ENCODE data around the gene NEK6.
A peak's percentile ranks its signal among the peaks of the same experiment; 100 is the strongest.

NEK6 gene

DNA sequence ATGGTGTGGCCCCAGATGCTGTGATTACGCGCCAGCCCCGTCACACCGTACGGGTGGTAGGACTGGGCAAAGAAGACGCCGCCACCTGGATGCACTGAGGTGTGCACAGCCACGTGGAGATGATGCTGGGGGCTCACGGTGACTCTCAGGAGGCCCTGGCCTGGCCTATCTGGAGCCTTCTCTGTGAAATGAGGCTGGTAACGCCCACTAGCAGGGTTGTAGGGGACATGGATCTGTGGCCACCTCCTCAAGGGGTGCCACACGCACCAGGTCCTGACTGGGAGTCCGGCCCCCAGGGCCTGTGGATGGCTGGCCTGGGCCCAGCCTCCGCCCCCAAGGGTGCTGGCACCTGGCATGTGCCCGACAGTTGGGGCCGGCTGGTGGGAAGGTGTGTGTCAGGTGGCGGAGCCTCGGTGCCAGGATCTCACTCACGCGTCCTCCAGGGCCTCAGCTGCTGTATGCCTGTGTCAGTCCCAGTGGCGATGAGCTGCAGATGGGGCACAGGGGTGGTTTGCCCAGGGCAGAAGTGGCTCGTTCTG is 32.4 kb downstream of the NEK6 start:
- Histone ChIP-seq H3K27ac (no peak overlapping the region), H3K36me3 (replicated peaks) (peaks cover 9% of the 10 kb centered on the region), H3K27me3 (replicated peaks) (no peaks in the 10 kb centered on the region), H3K4me3 (ENCODE audit: low read depth, low read length) (no peak overlapping the region)
- no peak for DNase-seq
- in situ Hi-C loops (cut with HindIII; ENCODE audit: low pct_ligation_motif_present, low sequenced_read_pairs), result no loop called here
- TF ChIP-seq, protein P1, sequence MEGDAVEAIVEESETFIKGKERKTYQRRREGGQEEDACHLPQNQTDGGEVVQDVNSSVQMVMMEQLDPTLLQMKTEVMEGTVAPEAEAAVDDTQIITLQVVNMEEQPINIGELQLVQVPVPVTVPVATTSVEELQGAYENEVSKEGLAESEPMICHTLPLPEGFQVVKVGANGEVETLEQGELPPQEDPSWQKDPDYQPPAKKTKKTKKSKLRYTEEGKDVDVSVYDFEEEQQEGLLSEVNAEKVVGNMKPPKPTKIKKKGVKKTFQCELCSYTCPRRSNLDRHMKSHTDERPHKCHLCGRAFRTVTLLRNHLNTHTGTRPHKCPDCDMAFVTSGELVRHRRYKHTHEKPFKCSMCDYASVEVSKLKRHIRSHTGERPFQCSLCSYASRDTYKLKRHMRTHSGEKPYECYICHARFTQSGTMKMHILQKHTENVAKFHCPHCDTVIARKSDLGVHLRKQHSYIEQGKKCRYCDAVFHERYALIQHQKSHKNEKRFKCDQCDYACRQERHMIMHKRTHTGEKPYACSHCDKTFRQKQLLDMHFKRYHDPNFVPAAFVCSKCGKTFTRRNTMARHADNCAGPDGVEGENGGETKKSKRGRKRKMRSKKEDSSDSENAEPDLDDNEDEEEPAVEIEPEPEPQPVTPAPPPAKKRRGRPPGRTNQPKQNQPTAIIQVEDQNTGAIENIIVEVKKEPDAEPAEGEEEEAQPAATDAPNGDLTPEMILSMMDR (IDR thresholded peaks at IDR 0.05; ENCODE audit: low read depth, low read length, missing control alignments), result no peak

DNA sequence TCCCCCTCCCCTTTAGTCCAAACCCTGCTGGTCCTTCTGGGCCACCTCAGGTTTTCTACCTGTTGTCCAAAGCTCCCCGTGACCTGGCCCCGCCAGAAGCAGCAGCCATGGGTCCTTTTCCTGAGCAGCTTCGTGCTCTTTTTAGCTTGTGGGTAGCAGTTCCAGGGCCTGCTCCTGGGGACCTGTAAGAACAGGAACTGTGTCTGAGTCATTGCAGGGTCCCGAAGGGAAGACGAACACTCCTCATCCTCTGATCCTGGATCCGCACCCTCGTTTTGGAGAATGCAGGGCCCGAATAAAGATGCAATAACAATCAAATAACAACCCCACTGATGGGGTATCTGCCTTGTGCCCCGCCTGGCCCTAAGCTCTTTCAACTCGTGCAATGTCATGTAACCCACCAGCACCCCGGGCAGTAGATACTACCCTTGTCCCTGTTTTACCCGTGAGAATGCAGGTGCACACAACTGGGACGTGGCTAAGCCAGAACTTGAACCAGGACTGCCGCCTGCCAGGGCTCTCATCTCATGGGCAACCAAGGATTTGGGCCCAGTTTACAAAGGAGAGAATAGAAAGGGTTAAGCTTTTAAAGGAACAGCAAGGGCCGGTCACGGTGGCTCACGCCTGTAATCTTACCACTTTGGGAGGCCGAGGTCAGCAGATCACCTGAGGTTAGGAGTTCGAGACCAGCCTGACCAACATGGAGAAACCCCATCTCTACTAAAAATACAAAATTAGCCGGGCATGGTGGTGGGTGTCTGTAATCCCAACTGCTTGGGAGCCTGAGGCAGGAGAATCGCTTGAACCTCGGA is 33.2 kb downstream of the NEK6 start:
- Histone ChIP-seq H3K27me3 (replicated peaks) (no peaks in the 10 kb centered on the region), H3K4me3 (ENCODE audit: low read depth, low read length) (no peak overlapping the region), H3K27ac (no peak overlapping the region), H3K36me3 (replicated peaks) (peaks cover 9% of the 10 kb centered on the region)
- no peak for DNase-seq
- in situ Hi-C loops (cut with HindIII; ENCODE audit: low pct_ligation_motif_present, low sequenced_read_pairs), result no loop called here
- TF ChIP-seq, protein P1 (IDR thresholded peaks at IDR 0.05; ENCODE audit: low read depth, low read length, missing control alignments), result no peak

- H3K27ac ChIP-seq, result no peak overlapping the region
- peaks cover 15% of the 10 kb centered on the region for H3K36me3 ChIP-seq (replicated peaks)
- in situ Hi-C loops (cut with HindIII; ENCODE audit: low pct_ligation_motif_present, low sequenced_read_pairs), result no loop called here
- TF ChIP-seq, protein P1 (IDR thresholded peaks at IDR 0.05; ENCODE audit: low read depth, low read length, missing control alignments), result peak; percentile 20
- H3K4me3 ChIP-seq (ENCODE audit: low read depth, low read length), result no peak overlapping the region
- no peaks in the 10 kb centered on the region for H3K27me3 ChIP-seq (replicated peaks)
- no peak for DNase-seq
Observed at GRCh38 chr9:124291801-124292396, 34.1 kb downstream of the NEK6 start.

DNA sequence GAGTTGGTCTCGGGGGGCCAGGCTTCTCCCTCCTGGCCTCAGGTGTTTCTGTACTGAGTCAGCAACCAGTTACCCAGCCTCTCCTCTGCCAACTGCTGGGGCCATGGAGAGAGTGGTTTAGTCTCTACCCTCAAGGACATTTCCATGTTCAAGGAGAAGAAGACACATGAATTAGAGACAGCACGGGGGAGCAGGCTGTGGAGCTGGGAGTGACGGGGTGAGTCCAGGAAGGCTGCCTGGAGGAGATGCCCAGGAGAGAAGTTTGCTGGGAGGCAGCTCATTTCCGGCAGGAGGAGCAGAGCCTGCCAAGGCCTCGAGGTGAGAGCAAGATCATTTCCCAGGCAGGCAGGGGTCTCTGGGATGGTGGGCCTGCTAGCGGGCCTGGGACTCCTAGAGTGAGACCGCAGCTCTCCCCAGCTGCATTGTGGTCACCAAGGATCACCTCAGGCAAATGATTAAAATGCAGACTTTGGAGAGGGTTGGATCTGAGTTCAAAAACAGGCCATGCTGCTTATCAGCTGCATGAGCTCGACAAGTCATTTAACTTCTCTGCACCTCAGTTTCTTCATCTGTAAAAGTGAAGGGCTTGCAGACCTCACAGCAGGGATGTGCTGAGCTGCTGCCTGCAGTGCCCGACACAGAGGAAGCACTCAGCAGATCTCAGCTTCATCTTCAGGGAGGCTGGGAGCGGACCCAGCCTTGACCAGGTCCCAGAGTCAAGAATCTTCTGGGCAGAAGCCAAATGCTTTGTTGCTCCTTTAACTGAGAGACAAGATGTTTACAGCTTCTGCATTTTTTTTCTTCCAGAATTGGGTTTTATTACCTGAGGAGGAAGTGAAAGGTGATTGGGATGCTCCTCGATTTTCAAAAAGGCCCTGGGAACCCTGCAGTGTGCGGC is 35.2 kb downstream of the NEK6 start:
- TF ChIP-seq, protein P1 (IDR thresholded peaks at IDR 0.05; ENCODE audit: low read depth, low read length, missing control alignments), result no peak
- Histone ChIP-seq H3K36me3 (replicated peaks) (peaks cover 17% of the 10 kb centered on the region), H3K27ac (no peak overlapping the region), H3K27me3 (replicated peaks) (no peaks in the 10 kb centered on the region), H3K4me3 (ENCODE audit: low read depth, low read length) (no peak overlapping the region)
- no peak for DNase-seq
- in situ Hi-C loops (cut with HindIII; ENCODE audit: low pct_ligation_motif_present, low sequenced_read_pairs), result no loop called here

- Histone ChIP-seq H3K27me3 (replicated peaks) (no peaks in the 10 kb centered on the region), H3K36me3 (replicated peaks) (peaks cover 17% of the 10 kb centered on the region), H3K4me3 (ENCODE audit: low read depth, low read length) (no peak overlapping the region), H3K27ac (no peak overlapping the region)
- TF ChIP-seq, protein P1 (IDR thresholded peaks at IDR 0.05; ENCODE audit: low read depth, low read length, missing control alignments), result peak; percentile 28
- in situ Hi-C loops (cut with HindIII; ENCODE audit: low pct_ligation_motif_present, low sequenced_read_pairs), result no loop called here
- DNase-seq, result no peak
Observed at GRCh38 chr9:124293718-124294506, 36.2 kb downstream of the NEK6 start.

All from brain microvascular endothelial cell (primary cell).